Epithelial cell of proximal tubule (primary cell): ENCODE results near the gene BMP2. TPM values are rescaled to one million over a fixed set of nuclear protein-coding genes. Genes with fewer than 3 reads are reported as not detected.

Experiments used
- DNase-seq: peaks from one replicate; pipeline ENCODE4 v3.0.0-alpha.2; 2011; ENCODE audit warnings: low read depth
- H3K4me3 ChIP-seq: 2 replicates; pipeline ENCODE4 v1.5.1; 2011; ENCODE audit warnings: low read depth, mild to moderate bottlenecking, low read length
- CTCF ChIP-seq: conservative IDR thresholded peaks from 2 replicates; pipeline ENCODE4 v1.5.1; 2012; ENCODE audit warnings: low read depth, mild to moderate bottlenecking, low read length
- total RNA-seq: library from RNA; depleted of rRNA; stranded (reverse); fragments of >200 nt; gene quantifications from 2 replicates; pipeline ENCODE4 v1.2.3, GENCODE V29; 2015

Gene BMP2
- total RNA-seq, 1 donor from 2014 or later, result 54.9 TPM

GRCh38 chr20:6812530-6812929, 45.0 kb downstream of the BMP2 start:
- no peak overlapping the region for H3K4me3 ChIP-seq
- no peak for TF ChIP-seq CTCF
- DNase-seq, result no peak

DNA sequence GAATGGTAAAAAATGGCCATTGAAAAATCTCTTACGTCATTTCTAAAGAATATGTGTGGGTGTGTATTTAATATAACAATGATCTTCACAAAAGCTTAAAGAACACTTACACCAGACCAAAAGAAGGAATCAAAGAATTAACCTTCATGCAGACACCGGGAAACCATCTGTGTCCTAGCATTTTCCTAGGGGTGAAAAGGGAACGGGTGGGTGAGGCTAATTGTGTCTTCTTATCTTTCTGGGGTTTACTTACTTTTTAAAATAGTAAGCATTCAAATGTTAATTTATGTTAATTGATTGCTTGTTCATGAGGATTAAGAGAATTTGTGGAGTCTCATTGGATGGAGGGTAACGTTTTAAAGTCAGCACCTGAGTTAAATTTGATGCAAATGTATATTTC, 47.5 kb downstream of the BMP2 start:
- no peak for DNase-seq
- no peak overlapping the region for H3K4me3 ChIP-seq
- TF ChIP-seq CTCF, result no peak

DNA sequence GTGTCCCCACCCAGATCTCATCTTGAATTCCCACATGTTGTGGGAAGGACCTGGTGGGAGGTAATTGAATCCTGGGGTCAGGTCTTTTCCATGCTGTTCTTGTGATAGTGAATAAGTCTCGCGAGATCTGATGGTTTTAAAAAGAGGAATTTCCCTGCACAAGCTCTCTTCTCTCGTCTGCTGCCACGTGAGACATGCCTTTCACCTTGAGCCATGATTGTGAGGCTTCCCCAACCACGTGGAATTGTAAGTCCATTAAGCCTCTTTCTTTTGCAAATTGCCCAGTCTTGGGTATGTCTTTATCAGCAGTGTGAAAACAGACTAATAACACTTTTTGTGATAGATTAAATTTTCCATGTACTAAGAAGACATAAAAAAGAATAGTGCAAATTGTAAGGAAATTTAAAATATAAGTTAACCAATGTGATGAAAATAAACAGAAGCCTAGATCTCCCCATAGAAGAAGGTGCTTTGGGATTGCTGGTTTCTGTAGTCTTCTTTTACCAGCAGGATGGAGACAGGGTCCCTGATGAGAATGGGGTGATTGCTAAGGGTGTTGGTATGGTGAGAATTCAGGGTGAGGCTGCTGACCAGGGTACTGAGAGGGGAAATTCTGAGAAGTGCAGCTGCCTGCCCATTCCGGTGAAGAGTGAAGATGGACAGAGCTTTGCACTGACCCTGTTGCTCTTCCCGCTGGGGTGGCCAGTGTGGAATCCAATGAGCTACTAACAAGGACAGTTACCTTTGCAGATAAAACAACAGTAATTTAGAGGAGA, 50.7 kb downstream of the BMP2 start:
- no peak for DNase-seq
- H3K4me3 ChIP-seq, result no peak overlapping the region
- TF ChIP-seq CTCF, result no peak

GRCh38 chr20:6819599-6819998, 52.1 kb downstream of the BMP2 start:
- no peak overlapping the region for H3K4me3 ChIP-seq
- peak; percentile 57 for TF ChIP-seq CTCF
- DNase-seq, result no peak

GRCh38 chr20:6824401-6824800, 56.9 kb downstream of the BMP2 start:
- DNase-seq, result no peak
- TF ChIP-seq CTCF, result no peak

DNA sequence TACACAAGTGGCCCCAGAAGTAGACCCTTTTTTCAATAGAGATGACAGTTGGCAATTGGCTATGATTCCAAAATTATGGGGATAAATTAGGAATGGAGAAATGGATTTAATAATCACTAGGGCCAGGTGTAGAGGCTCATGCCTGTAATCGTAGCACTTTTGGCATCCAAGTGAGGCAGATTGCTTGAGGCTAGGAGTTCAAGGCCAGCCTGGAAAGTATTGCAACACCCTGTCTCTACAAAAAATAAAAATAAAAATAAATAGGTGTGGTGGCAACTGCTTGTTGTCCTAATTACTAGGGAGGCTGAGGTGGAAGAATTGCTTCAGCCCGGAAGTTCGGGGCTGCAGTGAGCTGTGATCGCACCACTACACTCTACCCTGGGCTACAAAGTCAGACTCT, 60.0 kb downstream of the BMP2 start:
- no peak for DNase-seq
- no peak overlapping the region for H3K4me3 ChIP-seq
- TF ChIP-seq CTCF, result no peak

More at GRCh38 chr20:6824401-6824800, 56.9 kb downstream of the BMP2 start:
- H3K4me3 ChIP-seq, result no peak overlapping the region
